Endothelial cell of umbilical vein (primary cell): ENCODE measurements around the gene USHBP1. TPM values are rescaled to one million over a fixed set of nuclear protein-coding genes. Genes with fewer than 3 reads are reported as not detected.

Source experiments
- BruUV-seq: library from RNA; stranded (reverse); fragments of 400-500 nt; replicated peaks from 2 replicates; lab custom pipeline; 2021; lab: Mats Ljungman, UMichigan
- CTCF ChIA-PET: fragments of 300-600, 350-600 bp; sonication (Branson Sonifier 250); formaldehyde crosslinking; loops from one replicate; lab custom pipeline; 2021; ENCODE audit warnings: antibody characterized with exemption, inconsistent platforms; lab: Charles Lee
- POLR2A ChIA-PET: fragments of 300-600, 350-600 bp; sonication (Branson Sonifier 250); formaldehyde crosslinking; loops from one replicate; lab custom pipeline; 2021; ENCODE audit warnings: antibody characterized with exemption, inconsistent platforms; lab: Charles Lee
- DNase-seq: peaks from one replicate; pipeline ENCODE4 v3.0.0-alpha.2; 2011; ENCODE audit warnings: low read depth, low spot score
- FAIRE-seq: peaks from 2 replicates; lab custom pipeline; 2011; peaks lifted over from hg19 to GRCh38; lab: Jason Lieb, UNC
- H2AFZ ChIP-seq: 2 replicates; pipeline ENCODE4 v1.6.0; 2012; ENCODE audit warnings: low read depth, low read length, control low read depth, inconsistent platforms
- H3K27ac ChIP-seq: 2 replicates; pipeline ENCODE4 v1.5.1; 2011; ENCODE audit warnings: low read depth, mild to moderate bottlenecking, control low read depth, low read length, moderate library complexity; ENCODE audit not compliant: insufficient read depth
- H3K27me3 ChIP-seq, 2 experiments: 2 replicates each; pipeline versions ENCODE4 v1.6.0 to v1.6.1; 2011; ENCODE audit warnings: low read length in 2 of 2, mixed read lengths in 1 of 2; ENCODE audit not compliant: control insufficient read depth in 2 of 2, insufficient read depth in 2 of 2
- H3K36me3 ChIP-seq, 2 experiments: 2 replicates in 1 of 2; 3 replicates in 1 of 2; pipeline ENCODE4 v1.5.1; 2011; ENCODE audit warnings: low read length in 2 of 2, mild to moderate bottlenecking in 1 of 2, moderate library complexity in 1 of 2; ENCODE audit not compliant: control insufficient read depth in 2 of 2, insufficient read depth in 2 of 2; ENCODE audit errors: extremely low read depth in 1 of 2
- H3K4me1 ChIP-seq: 3 replicates; pipeline ENCODE4 v1.5.1; 2011; ENCODE audit warnings: mild to moderate bottlenecking, low read length; ENCODE audit not compliant: control insufficient read depth, insufficient read depth; ENCODE audit errors: extremely low read depth
- H3K4me2 ChIP-seq: 2 replicates; pipeline ENCODE4 v1.6.1; 2011; ENCODE audit warnings: low read length, control low read depth, mixed read lengths; ENCODE audit not compliant: insufficient read depth
- H3K4me3 ChIP-seq, 3 experiments: fragments of 200-600 bp in 1 of 3; sonication (generic), shearing (Covaris generic) in 1 of 3; replicated peaks in 1 of 3; 2 replicates each; pipeline ENCODE4 v1.5.1; 2011 to 2016; ENCODE audit warnings: control low read depth in 3 of 3, low read length in 3 of 3, mild to moderate bottlenecking in 2 of 3, inconsistent platforms in 1 of 3, low read depth in 1 of 3, moderate library complexity in 1 of 3; ENCODE audit not compliant: insufficient read depth in 1 of 3
- H3K79me2 ChIP-seq: 2 replicates; pipeline ENCODE4 v1.6.0; 2012; ENCODE audit warnings: low read length, inconsistent platforms; ENCODE audit not compliant: control insufficient read depth, insufficient read depth
- H3K9ac ChIP-seq: replicated peaks from 2 replicates; pipeline ENCODE3; 2011; ENCODE audit warnings: low read length, control low read depth; ENCODE audit not compliant: insufficient read depth; ENCODE audit errors: extremely low read depth
- H3K9me1 ChIP-seq: replicated peaks from 3 replicates; pipeline ENCODE4 v1.6.0; 2011; ENCODE audit warnings: mild to moderate bottlenecking, low read length; ENCODE audit not compliant: control insufficient read depth, insufficient read depth; ENCODE audit errors: extremely low read depth
- H3K9me3 ChIP-seq: replicated peaks from 2 replicates; pipeline ENCODE4 v1.5.1; 2012; ENCODE audit warnings: low read length, inconsistent platforms; ENCODE audit not compliant: control insufficient read depth, insufficient read depth
- H4K20me1 ChIP-seq: replicated peaks from 2 replicates; pipeline ENCODE3; 2011; ENCODE audit warnings: mild to moderate bottlenecking, low read length; ENCODE audit not compliant: control insufficient read depth, insufficient read depth; ENCODE audit errors: extremely low read depth
- CTCF ChIP-seq, 2 donors: IDR thresholded peaks; 1 replicate in 1 of 2; 2 replicates in 1 of 2; pipeline ENCODE4 v1.5.1; 2011; ENCODE audit warnings: low read length in 2 of 2, mild to moderate bottlenecking in 2 of 2, moderate library complexity in 2 of 2, control low read depth in 1 of 2, inconsistent platforms in 1 of 2, low read depth in 1 of 2; ENCODE audit not compliant: insufficient read depth in 1 of 2; ENCODE audit errors: extremely low read depth in 1 of 2
- EZH2 ChIP-seq: IDR thresholded peaks from 2 replicates; pipeline ENCODE4 v1.6.1; 2012; ENCODE audit warnings: borderline replicate concordance, low read depth, mild to moderate bottlenecking, moderate library complexity, low read length, inconsistent platforms; ENCODE audit not compliant: severe bottlenecking
- FOS ChIP-seq: IDR thresholded peaks from 2 replicates; pipeline ENCODE4 v1.6.1; 2011; ENCODE audit warnings: mild to moderate bottlenecking, low read length, moderate library complexity, borderline replicate concordance; ENCODE audit not compliant: insufficient read depth
- GATA2 ChIP-seq: IDR thresholded peaks from 2 replicates; pipeline ENCODE4 v1.7.0; 2011; ENCODE audit warnings: low read depth, mild to moderate bottlenecking, moderate library complexity, mixed read lengths, low read length; ENCODE audit not compliant: insufficient read length, insufficient read depth
- JUN ChIP-seq: IDR thresholded peaks from 2 replicates; pipeline ENCODE4 v1.6.1; 2011; ENCODE audit warnings: borderline replicate concordance, low read depth; ENCODE audit not compliant: insufficient read length, insufficient read depth
- MAX ChIP-seq: IDR thresholded peaks from 2 replicates; pipeline ENCODE4 v1.6.1; 2011; ENCODE audit not compliant: insufficient read depth, insufficient read length
- MYC ChIP-seq: IDR thresholded peaks from one replicate; pipeline ENCODE4 v1.6.1; 2011; ENCODE audit warnings: mild to moderate bottlenecking, low read depth, low read length
- POLR2A ChIP-seq: IDR thresholded peaks from 2 replicates; pipeline ENCODE4 v1.6.1; 2012; ENCODE audit warnings: low read depth, mild to moderate bottlenecking, control low read depth, low read length
- POLR2AphosphoS5 ChIP-seq: IDR thresholded peaks from 2 replicates; pipeline ENCODE4 v1.6.1; 2012; ENCODE audit warnings: low read depth, mild to moderate bottlenecking, control low read depth, low read length, moderate library complexity; ENCODE audit not compliant: insufficient read depth
- dilution Hi-C: fragments of 300-500 bp; cut with MboI; formaldehyde crosslinking; loops from one replicate; pipeline ENCODE4 v1.15.0; 2019; ENCODE audit warnings: low sequenced_read_pairs; ENCODE audit not compliant: extremely low pct_ligation_motif_present
- intact Hi-C: fragments of 100-400 bp; cut with micrococcal nuclease; formaldehyde crosslinking; loops from one replicate; pipeline ENCODE4 v1.10.0; 2022
- polyA plus RNA-seq, 4 experiments: library from polyadenylated mRNA; depleted of rRNA in 3 of 4; stranded (reverse) in 3 of 4; unstranded in 1 of 4; fragments of >200 nt; gene quantifications; 2 replicates each; pipeline versions ENCODE4 v1.2.1 to v1.2.3, GENCODE V29; 2011 to 2012; ENCODE audit warnings: missing spikeins in 1 of 4
- total RNA-seq: library from RNA; stranded (reverse); gene quantifications from 2 replicates; pipeline ENCODE4 v1.2.3, GENCODE V29; 2021

USHBP1 gene
- total and polyA plus RNA-seq, 2 donors (not counting 3 experiments of a cell fraction or from before 2014, with no cell fraction given), result 14.8 to 20.4 TPM

GRCh38 chr19:17245535-17245984 lies 19.0 kb downstream of the USHBP1 start, which contains the start of gene NR2F6:
TSS of gene NR2F6 (minus strand) at chr19:17245919. CDS start at chr19:17245220, 699 bp downstream.
- POLR2A ChIA-PET, result no interaction called here
- CTCF ChIA-PET, result no interaction called here

GRCh38 chr19:17244618-17245534 lies 19.7 kb downstream of the USHBP1 start:
- H3K9ac ChIP-seq, result peak overlapping the region; percentile 24
- dilution Hi-C loops (no loop called here), intact Hi-C loops (no loop called here)
- FAIRE-seq (no peak), DNase-seq (no peak)
- H3K4me3 ChIP-seq, result peak overlapping the region; percentile 65 to 84 (median 74)
- POLR2A ChIA-PET, result interaction anchor here (0.6 kb wide), 1 partner anchor 186 kb away, joined by 5 read pairs; no protein-coding TSS in a partner anchor
- H3K9me1 ChIP-seq, result no peaks in the 10 kb centered on the region
- peaks cover 27% of the 10 kb centered on the region for H3K79me2 ChIP-seq
- CTCF ChIA-PET, result interaction anchor here (1.8 kb wide), 1 partner anchor 10 kb away, joined by 13 read pairs; no protein-coding TSS in a partner anchor
- no peaks in the 10 kb centered on the region for H3K27me3 ChIP-seq
- H3K27ac ChIP-seq, result no peak overlapping the region
- TF ChIP-seq EZH2, result no peak
- TF ChIP-seq POLR2AphosphoS5, result no peak
- TF ChIP-seq CTCF (IDR thresholded peaks at IDR 0.05; ENCODE audit: extremely low read depth in 1 of 2, insufficient read depth in 1 of 2, low read depth in 1 of 2, low read length in 2 of 2), result no peak
- TF ChIP-seq MAX, result no peak
- TF ChIP-seq MYC, result no peak
- no peak for TF ChIP-seq FOS
- TF ChIP-seq JUN, result no peak
- TF ChIP-seq POLR2A, result no peak
- no peak for TF ChIP-seq GATA2
- H3K4me1 ChIP-seq, result peaks cover 28% of the 10 kb centered on the region
- BruUV-seq, result no TSS peak
- peaks cover 0 to 2% of the 10 kb centered on the region in 2 experiments for H3K36me3 ChIP-seq
- no peaks in the 10 kb centered on the region for H4K20me1 ChIP-seq
- H2AFZ ChIP-seq, result peak overlapping the region; percentile 25
- H3K9me3 ChIP-seq, result no peaks in the 10 kb centered on the region
- peak overlapping the region; percentile 81 for H3K4me2 ChIP-seq

More at GRCh38 chr19:17245535-17245984, 19.0 kb downstream of the USHBP1 start, which contains the start of gene NR2F6:
- no peaks in the 10 kb centered on the region for H3K27me3 ChIP-seq
- H3K4me1 ChIP-seq, result peaks cover 28% of the 10 kb centered on the region
- H3K79me2 ChIP-seq, result peaks cover 27% of the 10 kb centered on the region
- no peaks in the 10 kb centered on the region for H3K9me3 ChIP-seq
- TF ChIP-seq POLR2AphosphoS5, result peak; percentile 57
- TF ChIP-seq MYC, result no peak
- no peak for TF ChIP-seq MAX
- TF ChIP-seq EZH2, result no peak
- H3K4me2 ChIP-seq, result peak within 1 kb of the TSS; percentile 81
- DNase-seq (no peak), FAIRE-seq (peak; percentile 42)
- H3K36me3 ChIP-seq, result peaks cover 0 to 8% of the 10 kb centered on the region in 2 experiments
- H3K9me1 ChIP-seq, result no peaks in the 10 kb centered on the region
- dilution Hi-C loops (no loop called here), intact Hi-C loops (no loop called here)
- H3K27ac ChIP-seq, result peak within 1 kb of the TSS; percentile 58
- H3K4me3 ChIP-seq, result peak within 1 kb of the TSS; percentile 65 to 84 (median 74)
- peak within 1 kb of the TSS; percentile 62 for H3K9ac ChIP-seq
- H2AFZ ChIP-seq, result peak within 1 kb of the TSS; percentile 91
- no peaks in the 10 kb centered on the region for H4K20me1 ChIP-seq
- BruUV-seq, result no TSS peak
